ENCODE measurements around the gene LNPEP.

Gene LNPEP

GRCh38 chr5:97063251-97063650, 127.4 kb downstream of the LNPEP start:
- TF ChIP-seq CTCF (IDR thresholded peaks at IDR 0.05; ENCODE audit: insufficient read depth, low read depth, low read length, missing control alignments), result no peak
- DNase-seq (ENCODE audit: low read depth), result no peak
- no peak overlapping the region for H3K4me3 ChIP-seq (ENCODE audit: low read depth, low read length)

GRCh38 chr5:97065475-97065874, 129.6 kb downstream of the LNPEP start:
- no peak for TF ChIP-seq CTCF (IDR thresholded peaks at IDR 0.05; ENCODE audit: insufficient read depth, low read depth, low read length, missing control alignments)
- no peak for DNase-seq (ENCODE audit: low read depth)
- H3K4me3 ChIP-seq (ENCODE audit: low read depth, low read length), result no peak overlapping the region

- no peak for DNase-seq (ENCODE audit: low read depth)
- TF ChIP-seq CTCF (IDR thresholded peaks at IDR 0.05; ENCODE audit: insufficient read depth, low read depth, low read length, missing control alignments), result no peak
- H3K4me3 ChIP-seq (ENCODE audit: low read depth, low read length), result no peak overlapping the region
Measured at GRCh38 chr5:97067296-97067850, 131.5 kb downstream of the LNPEP start.

GRCh38 chr5:97070234-97070633, 134.4 kb downstream of the LNPEP start:
- TF ChIP-seq CTCF (IDR thresholded peaks at IDR 0.05; ENCODE audit: insufficient read depth, low read depth, low read length, missing control alignments), result no peak
- DNase-seq (ENCODE audit: low read depth), result no peak
- H3K4me3 ChIP-seq (ENCODE audit: low read depth, low read length), result no peak overlapping the region

- no peak overlapping the region for H3K4me3 ChIP-seq (ENCODE audit: low read depth, low read length)
- DNase-seq (ENCODE audit: low read depth), result no peak
- TF ChIP-seq CTCF (IDR thresholded peaks at IDR 0.05; ENCODE audit: insufficient read depth, low read depth, low read length, missing control alignments), result no peak
Measured at GRCh38 chr5:97071101-97071500, 135.2 kb downstream of the LNPEP start.

- no peak overlapping the region for H3K4me3 ChIP-seq (ENCODE audit: low read depth, low read length)
- DNase-seq (ENCODE audit: low read depth), result no peak
- no peak for TF ChIP-seq CTCF (IDR thresholded peaks at IDR 0.05; ENCODE audit: insufficient read depth, low read depth, low read length, missing control alignments)
Measured at GRCh38 chr5:97071993-97072392, 136.1 kb downstream of the LNPEP start.

- DNase-seq (ENCODE audit: low read depth), result no peak
- TF ChIP-seq CTCF (IDR thresholded peaks at IDR 0.05; ENCODE audit: insufficient read depth, low read depth, low read length, missing control alignments), result no peak
Measured at GRCh38 chr5:97072696-97073095, 136.8 kb downstream of the LNPEP start.

More at GRCh38 chr5:97072696-97073095, 136.8 kb downstream of the LNPEP start:
- H3K4me3 ChIP-seq (ENCODE audit: low read depth, low read length), result no peak overlapping the region

All from GM12865 (cell line).